Lower lobe of right lung (tissue), 2 donors: ENCODE measurements around the gene TSPAN4. TPM values are rescaled to one million over a fixed set of nuclear protein-coding genes. Genes with fewer than 3 reads are reported as not detected.

Experiments used
- ATAC-seq, 2 donors: fragments of 200-7000 bp; cut with Tn5 transposase; one replicate each; pipeline ENCODE4 v1.9.1; 2020 to 2022; ENCODE audit warnings: mild to moderate bottlenecking in 2 of 2, moderate library complexity in 2 of 2
- DNase-seq: peaks from one replicate; pipeline ENCODE4 v3.0.0-alpha.2; 2020
- H3K27ac ChIP-seq: fragments of 200-600 bp; one replicate; pipeline ENCODE4 v1.8.0; 2022
- H3K27me3 ChIP-seq: fragments of 200-600 bp; one replicate; pipeline ENCODE4 v1.8.0; 2022; ENCODE audit warnings: low read depth
- H3K36me3 ChIP-seq: fragments of 200-600 bp; one replicate; pipeline ENCODE4 v1.8.0; 2022; ENCODE audit warnings: mild to moderate bottlenecking
- H3K4me1 ChIP-seq: fragments of 200-600 bp; one replicate; pipeline ENCODE4 v1.8.0; 2022
- H3K4me3 ChIP-seq: fragments of 200-600 bp; one replicate; pipeline ENCODE4 v1.8.0; 2022; ENCODE audit warnings: mild to moderate bottlenecking
- H3K9me3 ChIP-seq: fragments of 200-600 bp; one replicate; pipeline ENCODE4 v1.8.0; 2022
- intact Hi-C: fragments of 100-400 bp; cut with DNase I; formaldehyde crosslinking; loops from one replicate; pipeline ENCODE4 v1.11.0; 2022
- total RNA-seq: library from RNA; stranded (reverse); fragmentation: NEBNext Ultra II Directional; extraction: Animal tissue kit (Norgen Biotek cat#: 25700); gene quantifications from one replicate; pipeline ENCODE4 v1.2.1, GENCODE V29; 2021
- TF ChIP-seq, protein P1 (sequence below): fragments of 200-600 bp; IDR thresholded peaks from one replicate; pipeline ENCODE4 v1.8.0; 2022; ENCODE audit warnings: antibody characterized with exemption, mild to moderate bottlenecking
- donor health status: DM: no; HTN: yes; CAD: no; lungs with severe emphysema.

The TSPAN4 gene
- total RNA-seq, 1 donor from 2014 or later, result 140 TPM

DNA sequence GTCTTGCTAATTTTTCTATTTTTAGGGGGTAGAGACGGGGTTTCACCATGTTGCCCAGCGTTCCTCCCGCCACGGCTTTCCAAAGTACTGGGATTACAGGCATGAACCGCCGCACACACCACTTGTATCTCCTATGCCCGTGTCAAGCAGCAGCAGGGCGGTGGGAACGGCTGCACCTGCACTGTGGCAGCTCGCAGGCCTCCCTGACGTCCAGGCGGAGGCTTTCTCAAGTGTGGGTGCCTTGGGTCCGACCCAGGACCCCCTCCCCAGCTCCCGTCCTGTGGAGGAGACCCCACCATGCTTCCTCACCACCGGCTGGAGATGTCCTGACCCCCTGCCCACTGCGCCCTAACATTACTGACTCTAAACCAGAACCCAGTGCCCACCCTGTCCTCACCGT is 25.7 kb downstream of the TSPAN4 start:
- TF ChIP-seq, protein P1, sequence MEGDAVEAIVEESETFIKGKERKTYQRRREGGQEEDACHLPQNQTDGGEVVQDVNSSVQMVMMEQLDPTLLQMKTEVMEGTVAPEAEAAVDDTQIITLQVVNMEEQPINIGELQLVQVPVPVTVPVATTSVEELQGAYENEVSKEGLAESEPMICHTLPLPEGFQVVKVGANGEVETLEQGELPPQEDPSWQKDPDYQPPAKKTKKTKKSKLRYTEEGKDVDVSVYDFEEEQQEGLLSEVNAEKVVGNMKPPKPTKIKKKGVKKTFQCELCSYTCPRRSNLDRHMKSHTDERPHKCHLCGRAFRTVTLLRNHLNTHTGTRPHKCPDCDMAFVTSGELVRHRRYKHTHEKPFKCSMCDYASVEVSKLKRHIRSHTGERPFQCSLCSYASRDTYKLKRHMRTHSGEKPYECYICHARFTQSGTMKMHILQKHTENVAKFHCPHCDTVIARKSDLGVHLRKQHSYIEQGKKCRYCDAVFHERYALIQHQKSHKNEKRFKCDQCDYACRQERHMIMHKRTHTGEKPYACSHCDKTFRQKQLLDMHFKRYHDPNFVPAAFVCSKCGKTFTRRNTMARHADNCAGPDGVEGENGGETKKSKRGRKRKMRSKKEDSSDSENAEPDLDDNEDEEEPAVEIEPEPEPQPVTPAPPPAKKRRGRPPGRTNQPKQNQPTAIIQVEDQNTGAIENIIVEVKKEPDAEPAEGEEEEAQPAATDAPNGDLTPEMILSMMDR, result no peak
- no peaks in the 10 kb centered on the region for H3K9me3 ChIP-seq
- ATAC-seq (no peak), DNase-seq (no peak)
- H3K36me3 ChIP-seq, result peaks cover 49% of the 10 kb centered on the region
- H3K4me1 ChIP-seq, result no peaks in the 10 kb centered on the region
- intact Hi-C loops, result no loop called here
- H3K27ac ChIP-seq, result no peak overlapping the region
- H3K4me3 ChIP-seq, result no peak overlapping the region
- H3K27me3 ChIP-seq, result no peaks in the 10 kb centered on the region

DNA sequence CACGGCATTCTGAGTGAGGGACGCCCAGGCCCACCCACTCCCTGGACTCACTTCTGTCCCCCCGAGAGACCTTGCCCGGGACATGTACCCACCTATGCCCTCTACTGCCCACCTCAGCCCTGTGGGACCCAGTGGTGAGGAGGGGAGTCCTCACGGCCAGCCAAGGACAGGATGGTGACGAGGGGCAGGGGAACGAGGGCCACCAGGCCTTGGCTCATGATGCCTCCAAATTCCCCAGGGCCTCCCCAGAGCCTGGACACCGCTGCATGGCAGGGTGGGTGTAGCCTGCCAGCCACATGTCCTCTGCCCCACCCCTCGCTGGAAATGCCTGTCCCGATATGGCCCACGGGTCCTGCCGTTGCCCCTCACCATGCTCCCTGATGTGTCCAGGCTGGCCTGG is 26.1 kb downstream of the TSPAN4 start:
- intact Hi-C loops, result no loop called here
- Histone ChIP-seq H3K27ac (no peak overlapping the region), H3K36me3 (peaks cover 45% of the 10 kb centered on the region), H3K27me3 (no peaks in the 10 kb centered on the region), H3K4me1 (no peaks in the 10 kb centered on the region), H3K9me3 (no peaks in the 10 kb centered on the region), H3K4me3 (no peak overlapping the region)
- ATAC-seq (no peak), DNase-seq (no peak)
- TF ChIP-seq, protein P1, result no peak

DNA sequence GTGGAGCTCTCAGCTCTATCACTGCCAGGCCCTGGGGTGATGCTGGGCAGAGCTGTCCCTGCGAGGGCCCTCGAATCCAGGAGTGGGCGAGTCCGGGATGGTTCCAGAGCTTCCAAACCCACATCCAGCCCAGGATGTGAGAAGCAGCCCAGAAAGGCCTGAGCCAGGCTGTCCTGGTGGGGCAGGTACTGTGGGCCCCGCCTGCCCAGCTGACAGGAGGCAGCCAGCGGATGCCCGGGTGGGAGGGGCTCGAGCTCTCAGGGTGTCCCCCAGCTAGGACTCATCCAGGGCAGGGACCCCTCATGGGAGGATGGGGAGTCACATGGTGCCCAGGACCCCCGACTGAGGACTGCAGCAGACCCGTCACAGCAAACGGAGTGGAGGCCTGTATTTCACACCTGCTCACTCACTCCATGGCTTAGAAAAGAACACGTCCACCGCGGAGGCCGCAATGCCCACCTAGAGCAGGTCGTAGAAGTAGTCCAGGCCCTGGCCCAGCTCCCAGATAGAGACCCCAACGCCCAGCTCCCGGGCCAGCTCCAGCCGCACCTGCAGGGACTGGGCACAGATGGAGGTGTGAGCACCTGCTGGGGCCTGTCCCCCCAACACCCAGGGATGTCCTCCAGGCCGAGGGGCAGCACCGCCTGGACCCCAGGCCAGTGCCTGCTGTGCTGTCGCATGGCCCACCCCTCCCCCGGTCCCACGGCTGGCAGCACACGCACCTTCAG is 26.9 kb downstream of the TSPAN4 start:
- intact Hi-C loops, result no loop called here
- Histone ChIP-seq H3K9me3 (no peaks in the 10 kb centered on the region), H3K27me3 (no peaks in the 10 kb centered on the region), H3K27ac (no peak overlapping the region), H3K36me3 (peaks cover 38% of the 10 kb centered on the region), H3K4me3 (no peak overlapping the region), H3K4me1 (no peaks in the 10 kb centered on the region)
- DNase-seq, result no peak
- no peak for ATAC-seq
- TF ChIP-seq, protein P1, result no peak

DNA sequence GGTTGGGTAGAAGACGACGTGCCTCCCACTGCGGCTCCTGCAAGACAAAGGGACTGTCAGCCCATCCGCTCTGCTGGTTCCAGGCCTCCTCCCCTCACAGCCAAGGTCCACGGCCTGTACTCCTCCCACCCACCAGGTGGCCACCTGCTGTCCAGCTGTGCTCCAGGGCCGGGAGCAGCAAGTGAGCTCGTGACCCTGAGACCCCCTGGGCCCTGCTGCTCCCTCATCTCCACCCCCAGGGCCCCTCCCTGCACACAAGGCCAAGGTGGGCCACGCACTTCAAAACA is 27.4 kb downstream of the TSPAN4 start:
- Histone ChIP-seq H3K4me3 (no peak overlapping the region), H3K27ac (no peak overlapping the region), H3K9me3 (no peaks in the 10 kb centered on the region), H3K27me3 (no peaks in the 10 kb centered on the region), H3K4me1 (no peaks in the 10 kb centered on the region), H3K36me3 (peaks cover 33% of the 10 kb centered on the region)
- ATAC-seq (no peak), DNase-seq (no peak)
- intact Hi-C loops, result no loop called here
- TF ChIP-seq, protein P1, result no peak

DNA sequence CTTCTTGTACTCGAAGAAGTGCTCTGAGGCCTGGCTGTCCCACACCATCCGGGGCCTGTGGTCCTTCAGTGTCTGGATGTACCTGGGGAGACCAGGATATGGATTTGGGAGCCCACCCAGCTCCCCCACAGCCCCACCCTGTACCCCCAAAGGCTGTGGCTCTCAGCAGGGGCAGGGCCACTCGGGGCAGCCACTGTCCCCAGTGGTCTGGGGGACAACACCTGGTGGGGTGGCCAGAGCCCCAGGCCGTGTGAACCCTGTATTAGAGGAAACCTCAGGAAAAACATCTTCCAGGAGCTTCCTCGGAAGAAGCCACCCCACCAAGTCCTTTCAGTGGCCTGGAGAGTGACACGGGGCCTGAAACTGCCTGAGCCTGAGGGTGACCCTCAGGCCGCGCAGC is 27.8 kb downstream of the TSPAN4 start:
- intact Hi-C loops, result no loop called here
- TF ChIP-seq, protein P1, result no peak
- DNase-seq (no peak), ATAC-seq (no peak)
- H3K4me3 ChIP-seq, result no peak overlapping the region
- no peak overlapping the region for H3K27ac ChIP-seq
- H3K4me1 ChIP-seq, result no peaks in the 10 kb centered on the region
- H3K36me3 ChIP-seq, result peaks cover 29% of the 10 kb centered on the region
- H3K27me3 ChIP-seq, result no peaks in the 10 kb centered on the region
- H3K9me3 ChIP-seq, result no peaks in the 10 kb centered on the region

DNA sequence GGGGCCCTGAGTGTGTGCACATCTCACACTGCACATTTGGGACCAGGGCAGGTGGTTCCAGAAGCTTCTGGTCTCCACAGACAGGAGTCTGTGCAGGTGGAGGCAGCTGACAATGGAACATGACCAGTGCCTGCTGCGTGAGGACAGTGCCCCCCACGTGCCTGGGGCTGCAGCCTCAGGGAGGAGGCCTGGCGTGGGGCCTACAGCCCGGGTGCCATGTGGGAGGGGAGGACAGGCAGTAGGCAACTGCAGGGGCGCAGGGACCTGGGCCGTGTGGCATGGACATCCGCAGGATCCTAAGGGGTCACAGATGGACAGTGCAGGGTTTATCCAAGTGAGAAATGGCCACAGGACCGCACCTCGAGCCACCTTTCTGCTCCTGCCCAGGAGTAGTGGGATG is 28.8 kb downstream of the TSPAN4 start:
- peaks cover 19% of the 10 kb centered on the region for H3K36me3 ChIP-seq
- ATAC-seq, result no peak
- no peaks in the 10 kb centered on the region for H3K9me3 ChIP-seq
- DNase-seq, result no peak
- H3K27ac ChIP-seq, result no peak overlapping the region
- H3K4me1 ChIP-seq, result no peaks in the 10 kb centered on the region
- no peak overlapping the region for H3K4me3 ChIP-seq
- H3K27me3 ChIP-seq, result no peaks in the 10 kb centered on the region
- TF ChIP-seq, protein P1, result no peak
- intact Hi-C loops, result no loop called here
